HCT116 (cell line): ENCODE data around the gene TYRP1. TPM values are rescaled to one million over a fixed set of nuclear protein-coding genes. Genes with fewer than 3 reads are reported as not detected.

Source experiments
- ATAC-seq: fragments of 200-7000 bp; cut with Tn5 transposase; 2 replicates; pipeline ENCODE4 v1.9.1; 2020; ENCODE audit warnings: mild to moderate bottlenecking, moderate library complexity
- BruUV-seq: library from RNA; stranded (reverse); fragments of 400-500 nt; replicated peaks from 2 replicates; lab custom pipeline; 2021; lab: Mats Ljungman, UMichigan
- CTCF ChIA-PET: fragments of 300-600 bp; sonication (Branson Sonifier 250); formaldehyde crosslinking; loops from one replicate; lab custom pipeline; 2021; ENCODE audit warnings: antibody characterized with exemption; lab: Charles Lee
- POLR2A ChIA-PET: fragments of 300-600, 350-600 bp; sonication (Branson Sonifier 250); formaldehyde crosslinking; loops from one replicate; lab custom pipeline; 2021; ENCODE audit warnings: antibody characterized with exemption; lab: Charles Lee
- RAD21 ChIA-PET, 2 experiments: fragments of 300-600 bp; sonication (Branson Sonifier 250); formaldehyde crosslinking; loops; one replicate each; lab custom pipeline; 2023; ENCODE audit warnings: low total read pairs in 2 of 2; ENCODE audit not compliant: uncharacterized antibody in 2 of 2, unreplicated experiment in 2 of 2, low non-redundant PET in 1 of 2; lab: Charles Lee
- DNase-seq: peaks from one replicate; pipeline ENCODE4 v3.0.0-alpha.2; 2010; ENCODE audit warnings: low read depth, low spot score
- H2AFZ ChIP-seq: fragments of 200-600 bp; shearing (Covaris generic), sonication (generic); 2 replicates; pipeline ENCODE4 v1.6.1; 2017; ENCODE audit warnings: low read depth, mixed run types, mixed read lengths, antibody characterized with exemption, low read length; ENCODE audit not compliant: poor library complexity, severe bottlenecking
- H3K27ac ChIP-seq: 2 replicates; pipeline ENCODE4 v1.5.1; 2012; ENCODE audit warnings: low read depth, low read length
- H3K27me3 ChIP-seq: fragments of 200-600 bp; sonication (generic); 2 replicates; pipeline ENCODE4 v1.6.1; 2016; ENCODE audit warnings: mixed run types, low read length, mixed read lengths; ENCODE audit not compliant: insufficient read depth
- H3K36me3 ChIP-seq, 2 experiments: fragments of 200-500 bp in 1 of 2; fragments of 200-600 bp in 1 of 2; sonication (Bioruptor generic) in 1 of 2; sonication (generic) in 1 of 2; 2 replicates each; pipeline versions ENCODE4 v1.5.1 to v1.6.1; 2014 to 2016; ENCODE audit warnings: low read length in 2 of 2, inconsistent platforms in 1 of 2, mixed read lengths in 1 of 2, mixed run types in 1 of 2; ENCODE audit not compliant: insufficient read depth in 2 of 2, control insufficient read depth in 1 of 2
- H3K4me1 ChIP-seq, 2 experiments: fragments of 200-600 bp in 1 of 2; sonication (generic) in 1 of 2; 2 replicates each; pipeline versions ENCODE4 v1.5.1 to v1.6.1; 2012 to 2017; ENCODE audit warnings: low read length in 2 of 2, inconsistent platforms in 1 of 2, mild to moderate bottlenecking in 1 of 2, mixed read lengths in 1 of 2, mixed run types in 1 of 2, moderate library complexity in 1 of 2; ENCODE audit not compliant: insufficient read depth in 2 of 2, control insufficient read depth in 1 of 2
- H3K4me2 ChIP-seq: fragments of 200-600 bp; sonication (generic); 2 replicates; pipeline ENCODE4 v1.6.1; 2017; ENCODE audit warnings: mixed run types, low read length, mixed read lengths
- H3K4me3 ChIP-seq, 2 experiments: fragments of 200-600 bp in 1 of 2; sonication (generic) in 1 of 2; replicated peaks in 1 of 2; 2 replicates each; pipeline ENCODE4 v1.5.1; 2011 to 2016; ENCODE audit warnings: low read length in 2 of 2, control low read depth in 1 of 2, low read depth in 1 of 2, mild to moderate bottlenecking in 1 of 2, mixed read lengths in 1 of 2, mixed run types in 1 of 2
- H3K79me2 ChIP-seq: fragments of 200-600 bp; sonication (generic); 2 replicates; pipeline ENCODE4 v1.6.1; 2017; ENCODE audit warnings: mild to moderate bottlenecking, mixed run types, low read length, moderate library complexity, mixed read lengths; ENCODE audit not compliant: insufficient read depth
- H3K9ac ChIP-seq: fragments of 200-600 bp; sonication (generic); 2 replicates; pipeline ENCODE4 v1.6.1; 2016; ENCODE audit warnings: low read length, mixed read lengths
- H3K9me2 ChIP-seq: fragments of 200-600 bp; sonication (generic), shearing (Covaris generic); 2 replicates; pipeline ENCODE4 v1.6.1; 2017; ENCODE audit warnings: mixed run types, mild to moderate bottlenecking, moderate library complexity; ENCODE audit not compliant: insufficient read depth
- H3K9me3 ChIP-seq, 2 experiments: fragments of 200-500 bp in 1 of 2; fragments of 200-600 bp in 1 of 2; sonication (Bioruptor generic) in 1 of 2; sonication (generic) in 1 of 2; 2 replicates each; pipeline ENCODE4 v1.6.1; 2014 to 2017; ENCODE audit warnings: low read length in 2 of 2, mixed read lengths in 2 of 2, inconsistent platforms in 1 of 2, low read depth in 1 of 2, mild to moderate bottlenecking in 1 of 2, mixed run types in 1 of 2, moderate library complexity in 1 of 2; ENCODE audit not compliant: control insufficient read depth in 1 of 2, insufficient read depth in 1 of 2
- H4K20me1 ChIP-seq: fragments of 200-600 bp; sonication (generic), shearing (Covaris generic); 2 replicates; pipeline ENCODE4 v1.6.1; 2017; ENCODE audit warnings: mixed run types, mild to moderate bottlenecking, moderate library complexity; ENCODE audit not compliant: insufficient read depth
- ATF3 ChIP-seq: IDR thresholded peaks from 2 replicates; pipeline ENCODE4 v1.6.1; 2012
- CEBPB ChIP-seq: IDR thresholded peaks from 2 replicates; pipeline ENCODE4 v1.6.1; 2012; ENCODE audit warnings: low read depth
- CTCF ChIP-seq, 3 experiments: fragments of 200-600 bp in 1 of 3; sonication (generic) in 1 of 3; IDR thresholded peaks in 2 of 3; conservative IDR thresholded peaks in 1 of 3; 2 replicates each; pipeline ENCODE4 v1.5.1; 2012 to 2017; ENCODE audit warnings: low read depth in 2 of 3, low read length in 2 of 3, antibody characterized with exemption in 1 of 3, borderline replicate concordance in 1 of 3, control low read depth in 1 of 3, mild to moderate bottlenecking in 1 of 3, mixed read lengths in 1 of 3, mixed run types in 1 of 3, moderate library complexity in 1 of 3; ENCODE audit not compliant: insufficient read depth in 1 of 3
- EGR1 ChIP-seq: IDR thresholded peaks from 2 replicates; pipeline ENCODE4 v1.6.1; 2012; ENCODE audit warnings: low read depth
- EZH2 ChIP-seq: fragments of 200-600 bp; sonication (generic); IDR thresholded peaks from 2 replicates; pipeline ENCODE4 v1.6.1; 2017; ENCODE audit warnings: antibody characterized with exemption, mixed run types
- EZH2phosphoT487 ChIP-seq: fragments of 200-600 bp; IDR thresholded peaks from 2 replicates; pipeline ENCODE4 v1.6.1; 2018; ENCODE audit warnings: antibody characterized with exemption, borderline replicate concordance
- FOSL1 ChIP-seq: IDR thresholded peaks from 2 replicates; pipeline ENCODE4 v1.6.1; 2012; ENCODE audit warnings: low read depth
- POLR2A ChIP-seq: IDR thresholded peaks from 2 replicates; pipeline ENCODE4 v1.7.0; 2011; ENCODE audit warnings: borderline replicate concordance; ENCODE audit not compliant: insufficient read depth, insufficient read length; ENCODE audit errors: extremely low read depth
- POLR2AphosphoS5 ChIP-seq: IDR thresholded peaks from 2 replicates; pipeline ENCODE4 v1.6.1; 2011; ENCODE audit warnings: mild to moderate bottlenecking, low read depth, low read length, moderate library complexity
- RAD21 ChIP-seq: IDR thresholded peaks from 2 replicates; pipeline ENCODE4 v1.6.1; 2012; ENCODE audit warnings: low read depth, mild to moderate bottlenecking
- SIN3A ChIP-seq: IDR thresholded peaks from 2 replicates; pipeline ENCODE4 v1.6.1; 2012; ENCODE audit warnings: low read depth
- SP1 ChIP-seq: IDR thresholded peaks from 2 replicates; pipeline ENCODE4 v1.6.1; 2012; ENCODE audit warnings: low read depth
- SRF ChIP-seq: IDR thresholded peaks from 2 replicates; pipeline ENCODE4 v1.6.1; 2012; ENCODE audit warnings: low read depth
- ZFX ChIP-seq: fragments of 450-650 bp; IDR thresholded peaks from 2 replicates; pipeline ENCODE4 v1.6.1; 2017
- ZNF274 ChIP-seq: fragments of 200-500 bp; sonication (Bioruptor generic); IDR thresholded peaks from 2 replicates; pipeline ENCODE4 v1.6.1; 2014; ENCODE audit warnings: mild to moderate bottlenecking, low read depth, low read length, inconsistent platforms
- intact Hi-C: fragments of 100-400 bp; cut with micrococcal nuclease; formaldehyde crosslinking; loops from 2 replicates; pipeline ENCODE4 v1.10.0; 2022
- total RNA-seq: library from RNA; stranded (reverse); gene quantifications from one replicate; pipeline ENCODE4 v1.2.1, GENCODE V29; 2021; ENCODE audit not compliant: unreplicated experiment

The TYRP1 gene
- total RNA-seq, 1 experiment from 2014 or later: not detected

DNA sequence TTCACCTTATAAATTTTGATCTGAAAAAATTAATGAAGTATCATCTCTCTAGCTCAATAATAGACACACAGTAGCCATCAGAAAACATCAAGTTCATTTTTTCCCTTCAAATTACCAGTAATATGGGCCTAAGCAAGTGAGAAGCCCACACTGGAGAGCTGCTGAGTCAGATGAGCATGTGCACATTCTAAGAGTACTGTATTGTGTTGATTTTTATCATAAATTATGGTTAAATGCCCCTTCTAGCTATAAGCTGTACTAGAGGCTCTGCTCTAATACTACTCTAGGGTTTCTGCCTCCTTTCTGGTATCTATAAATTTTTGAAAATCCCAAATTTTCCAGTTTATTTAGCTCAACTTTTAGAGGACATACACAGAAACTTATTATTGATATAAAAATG, 42.1 kb upstream of the TYRP1 start:
- TF ChIP-seq RAD21: no peak
- TF ChIP-seq SIN3A: no peak
- TF ChIP-seq POLR2A: no peak
- no peak for TF ChIP-seq EZH2phosphoT487
- no peak for TF ChIP-seq ZFX
- no peak for TF ChIP-seq EZH2
- no peak for TF ChIP-seq ATF3
- TF ChIP-seq SRF: no peak
- TF ChIP-seq ZNF274: no peak
- TF ChIP-seq POLR2AphosphoS5: no peak
- TF ChIP-seq CEBPB: no peak
- no peak for TF ChIP-seq CTCF (IDR thresholded peaks at IDR 0.05 in 2 of 3, conservative IDR thresholded peaks at IDR 0.05 in 1 of 3; ENCODE audit: borderline replicate concordance in 1 of 3, insufficient read depth in 1 of 3, low read depth in 2 of 3, low read length in 2 of 3)
- no peak for TF ChIP-seq EGR1
- no peak for TF ChIP-seq FOSL1
- TF ChIP-seq SP1: no peak
- RAD21 ChIA-PET: no interaction called here
- Histone ChIP-seq H3K27ac (no peak overlapping the region), H3K9ac (no peak overlapping the region), H2AFZ (no peak overlapping the region), H3K4me1 (no peaks in the 10 kb centered on the region), H3K27me3 (no peaks in the 10 kb centered on the region), H3K4me2 (no peak overlapping the region), H3K4me3 (no peak overlapping the region), H3K9me3 (no peaks in the 10 kb centered on the region), H4K20me1 (no peaks in the 10 kb centered on the region), H3K9me2 (no peaks in the 10 kb centered on the region), H3K79me2 (no peaks in the 10 kb centered on the region), H3K36me3 (no peaks in the 10 kb centered on the region)
- intact Hi-C loops: no loop called here
- CTCF ChIA-PET: interaction anchor here (1.2 kb wide), 1 partner anchor 11 kb away, joined by 3 read pairs; no protein-coding TSS in a partner anchor
- no TSS peak for BruUV-seq
- ATAC-seq: no peak
- POLR2A ChIA-PET: no interaction called here
- DNase-seq: no peak
